CD4-positive, alpha-beta T cell treated with Interferon alpha-2 for 1 hour (primary cell): ENCODE data around the gene ADORA2A.
A peak's percentile ranks its signal among the peaks of the same experiment; 100 is the strongest.

Experiments used
- DNase-seq, 2 donors: peaks; one replicate each; pipeline ENCODE4 v3.0.0-alpha.2; 2020 to 2022

Gene ADORA2A

GRCh38 chr22:24427500-24428164 is at the start of gene ADORA2A:
Gene ADORA2A, plus strand, starts transcription at chr22:24427599. Its CDS starts 5,806 bp downstream, at chr22:24433405.
- DNase-seq: peak; percentile 85

GRCh38 chr22:24379536-24379935 is 47.9 kb upstream of the ADORA2A start:
- DNase-seq: peak in 1 of 2 donors; percentile 8

DNA sequence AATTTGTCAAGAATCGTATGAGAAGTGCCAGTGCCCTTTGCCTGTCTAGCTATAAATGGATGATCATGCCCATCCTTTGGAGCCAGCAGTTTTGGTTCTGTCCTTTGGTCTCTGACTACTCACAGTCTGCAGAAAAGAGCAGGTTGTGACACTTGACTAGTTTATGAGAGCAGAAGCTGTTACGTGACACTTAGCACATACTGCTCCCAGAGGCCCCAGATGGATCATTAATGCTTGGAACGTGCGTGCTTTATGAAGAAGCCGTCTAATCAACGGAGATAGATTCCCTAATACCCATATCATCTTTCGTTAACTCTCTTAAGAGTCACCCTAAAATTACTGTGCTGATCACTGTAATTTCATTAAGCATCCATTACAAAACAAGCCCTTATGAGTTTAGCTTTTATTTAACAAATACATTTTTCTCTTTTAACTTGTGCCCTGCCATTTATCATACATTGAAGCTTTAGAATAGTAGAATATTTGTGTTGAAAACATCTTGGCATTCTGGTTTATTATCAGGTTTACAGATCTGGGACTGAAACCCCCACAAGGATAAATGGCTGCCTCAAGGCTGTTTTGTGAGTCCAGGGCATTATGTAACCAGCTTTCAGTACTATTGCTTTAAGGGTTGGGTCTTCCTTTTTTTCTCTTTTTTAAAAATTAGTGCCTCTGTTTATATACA is 47.0 kb upstream of the ADORA2A start:
- no peak for DNase-seq

DNA sequence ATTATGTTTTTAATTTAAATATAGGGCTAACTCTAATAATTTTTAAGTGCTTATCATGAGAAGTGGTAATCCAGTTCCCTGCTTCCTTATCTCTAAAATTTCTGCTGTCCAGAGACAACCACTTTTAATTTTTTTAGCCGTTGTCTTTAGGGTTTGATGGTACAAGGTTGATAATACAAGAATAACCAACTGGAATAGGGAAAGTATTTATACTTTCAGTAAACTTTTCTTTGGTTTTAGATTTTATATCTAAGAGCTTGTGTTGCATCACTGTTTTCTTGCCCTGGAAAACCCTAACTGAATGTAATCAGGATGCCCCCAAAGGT is 46.5 kb upstream of the ADORA2A start:
- DNase-seq: no peak

DNA sequence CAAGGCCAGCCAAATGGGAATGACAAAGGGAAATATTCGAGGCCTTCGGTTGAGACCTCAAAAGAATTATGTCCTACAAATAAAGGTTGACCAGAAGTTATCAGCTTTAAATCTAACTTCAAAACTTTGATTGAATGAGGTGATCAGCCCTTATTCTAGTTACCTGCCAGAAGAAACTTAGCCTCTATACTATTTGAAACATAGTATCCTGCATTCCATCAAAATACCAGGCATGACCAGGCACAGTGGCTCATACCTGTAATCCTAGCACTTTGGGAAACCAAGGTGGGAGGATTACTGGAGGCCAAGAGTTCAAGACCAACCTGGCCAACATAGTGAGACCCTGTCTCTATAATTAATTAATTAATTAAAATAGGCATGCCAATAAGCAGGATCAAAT is 44.3 kb upstream of the ADORA2A start:
- DNase-seq: no peak

- DNase-seq: no peak
Observed at GRCh38 chr22:24384131-24384530, 43.3 kb upstream of the ADORA2A start.

DNA sequence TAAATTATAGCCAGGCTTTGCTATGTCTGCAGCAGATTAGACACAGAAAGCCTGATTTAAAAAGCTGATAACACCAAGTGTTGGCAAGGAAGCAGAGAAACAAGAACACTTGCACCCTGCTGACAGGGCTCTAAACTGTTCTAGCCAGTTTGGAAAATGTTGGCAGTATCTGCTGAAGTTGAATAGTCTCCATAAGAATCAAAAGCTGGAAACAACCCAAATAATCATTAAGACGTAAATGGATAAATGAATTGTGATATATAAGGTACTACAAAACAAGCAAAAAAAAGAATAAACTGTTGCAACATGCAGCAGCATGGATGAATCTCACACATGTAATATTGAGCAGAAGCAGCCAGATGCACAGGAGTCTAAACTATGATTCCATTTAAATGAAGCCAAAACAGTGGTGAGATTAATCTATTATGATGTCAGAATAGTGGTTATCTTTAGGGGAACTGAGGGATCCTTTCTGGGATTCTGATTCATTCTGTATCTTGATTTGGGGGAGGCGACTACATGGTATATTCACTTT is 40.4 kb upstream of the ADORA2A start:
- no peak for DNase-seq

DNA sequence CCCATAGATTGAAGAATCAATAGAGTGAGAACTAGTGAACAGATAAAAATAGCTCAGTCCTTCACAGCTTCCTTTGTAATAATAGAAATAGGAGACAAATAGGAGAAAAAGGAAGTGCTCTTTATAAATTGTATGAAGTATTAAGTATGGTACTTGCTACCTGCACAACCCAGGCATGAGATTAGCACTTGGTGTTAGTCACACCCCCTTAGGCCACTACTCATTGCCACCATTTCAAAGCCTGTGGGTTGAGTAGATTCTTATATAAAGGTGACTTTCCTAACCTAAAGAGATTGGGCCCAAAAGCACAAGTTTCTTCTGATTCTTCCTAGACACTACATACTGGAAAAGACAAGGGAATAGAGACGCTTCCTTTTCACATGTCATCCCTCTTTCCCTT is 37.7 kb upstream of the ADORA2A start:
- no peak for DNase-seq

DNA sequence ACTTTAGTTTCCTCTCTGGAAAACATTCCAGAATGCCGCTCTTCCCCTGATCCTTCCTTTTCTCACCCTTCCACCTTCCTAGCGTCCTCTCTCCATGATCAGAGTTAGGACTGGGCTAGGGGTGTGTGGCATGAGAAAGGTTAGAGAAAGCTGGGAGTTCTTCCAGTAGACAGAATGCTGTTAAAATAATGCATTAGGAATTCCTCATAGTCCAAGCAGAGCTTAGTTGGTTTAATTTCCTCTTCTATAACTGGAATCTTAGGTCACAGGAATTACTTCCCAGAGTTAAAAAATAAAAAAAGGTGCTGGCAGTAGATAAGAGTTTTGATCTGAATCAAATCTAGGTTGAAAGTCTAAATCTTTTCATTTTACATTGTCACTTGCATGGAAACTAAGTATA is 37.2 kb upstream of the ADORA2A start:
- DNase-seq: no peak

- no peak for DNase-seq
Observed at GRCh38 chr22:24390576-24390975, 36.8 kb upstream of the ADORA2A start.

GRCh38 chr22:24391836-24392217 is 35.6 kb upstream of the ADORA2A start:
- no peak for DNase-seq

GRCh38 chr22:24392218-24392931 is 35.0 kb upstream of the ADORA2A start:
- no peak for DNase-seq

- no peak for DNase-seq
Observed at GRCh38 chr22:24393012-24393559, 34.3 kb upstream of the ADORA2A start.

GRCh38 chr22:24393848-24394247 is 33.6 kb upstream of the ADORA2A start:
- DNase-seq: no peak

- DNase-seq: no peak
Observed at GRCh38 chr22:24394254-24394653, 33.1 kb upstream of the ADORA2A start.

GRCh38 chr22:24398409-24398808 is 29.0 kb upstream of the ADORA2A start:
- no peak for DNase-seq

- no peak for DNase-seq
Observed at GRCh38 chr22:24400034-24400725, 27.2 kb upstream of the ADORA2A start.

GRCh38 chr22:24400726-24401596 is 26.4 kb upstream of the ADORA2A start:
- peak; percentile 19 to 34 for DNase-seq

- DNase-seq: no peak
Observed at GRCh38 chr22:24401931-24402367, 25.4 kb upstream of the ADORA2A start.

DNA sequence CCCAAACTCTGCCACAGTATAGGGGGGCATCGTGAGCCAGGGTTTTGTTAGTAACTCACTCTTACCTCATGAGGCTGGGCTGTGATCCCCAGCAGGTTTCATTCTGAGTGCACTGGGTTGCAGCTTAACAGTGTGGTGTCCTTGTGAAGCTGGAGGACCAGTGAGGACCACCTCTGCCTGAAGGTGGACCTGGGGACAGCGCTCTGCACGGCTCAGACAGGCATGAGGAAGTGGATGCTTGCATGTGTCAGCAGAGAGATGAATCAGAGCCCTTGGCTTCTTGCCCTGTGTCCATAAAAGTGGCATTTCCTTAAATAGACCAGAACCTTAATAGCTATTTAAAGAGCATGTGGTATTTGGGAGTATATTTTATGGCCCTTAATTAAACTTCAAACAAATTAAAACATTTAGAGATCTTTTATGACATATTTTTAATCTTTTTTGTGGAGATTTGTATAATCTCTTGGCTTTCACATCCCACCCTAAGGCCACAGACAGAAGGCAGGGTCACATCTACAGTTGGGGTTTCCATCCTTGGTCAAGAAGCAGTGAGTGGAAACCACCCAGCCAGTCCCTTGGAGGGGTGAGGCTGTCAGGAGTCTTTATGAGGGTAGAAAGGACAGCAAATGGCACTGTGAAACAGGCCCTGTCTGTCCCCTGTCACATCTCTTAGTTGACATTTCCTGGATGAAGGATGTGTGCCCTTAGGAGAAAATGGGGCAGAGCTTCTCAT is 24.8 kb upstream of the ADORA2A start:
- DNase-seq: peak in 1 of 2 donors; percentile 54

GRCh38 chr22:24403346-24403745 is 24.1 kb upstream of the ADORA2A start:
- no peak for DNase-seq
